Stimulated activated CD4-positive, alpha-beta T cell treated with anti-CD3 and anti-CD28 coated beads, Interleukin-1b, Interleukin-23, amount 100 ng/mL, for 4 hours (primary cell): Measurements from ENCODE around the gene DGCR6.
"Not testable (repeated sequence)": the region's sequence is repeated elsewhere in the genome, so short reads cannot be mapped to it uniquely, and the experiment has no call there.

Source experiments
- DNase-seq, 2 donors: peaks; one replicate each; pipeline ENCODE4 v3.0.0-alpha.2; 2020; ENCODE audit warnings: low read depth in 2 of 2

The DGCR6 gene

DNA sequence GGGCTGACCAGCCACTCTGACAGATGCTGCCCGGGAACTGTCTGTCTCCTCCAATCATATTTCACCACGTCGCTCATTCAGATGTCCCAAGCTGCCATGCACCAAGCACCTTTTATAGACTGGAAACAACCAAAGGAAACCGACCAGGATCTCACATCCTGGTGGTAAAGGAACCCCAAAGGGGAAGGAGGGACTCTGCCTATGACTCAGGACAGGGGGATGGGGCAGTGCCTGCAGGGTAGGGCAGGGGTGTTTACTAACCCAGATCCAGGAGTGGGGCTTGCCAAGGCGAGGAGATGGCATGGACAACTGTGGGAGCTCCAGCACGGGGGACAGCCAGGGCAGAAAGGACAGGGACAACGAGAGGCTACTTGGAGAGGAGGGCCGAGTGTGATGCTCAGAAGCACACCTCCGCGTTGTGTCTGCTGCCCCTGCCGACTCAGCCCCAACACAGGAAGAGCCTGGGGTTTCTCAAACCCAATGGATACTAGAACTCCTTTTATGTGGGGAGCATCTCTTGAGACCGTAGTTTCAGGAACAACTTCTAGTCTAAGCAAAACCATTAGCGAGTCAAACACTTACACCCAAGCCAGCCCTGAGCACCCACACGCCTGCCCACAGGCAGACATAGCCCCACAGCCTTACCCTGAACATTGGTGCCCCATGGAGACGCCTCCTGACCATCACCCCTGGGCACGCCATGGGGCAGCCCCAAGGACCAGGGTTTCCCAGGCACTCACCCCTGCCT, 26.0 kb downstream of the DGCR6 start:
- DNase-seq, result no peak

DNA sequence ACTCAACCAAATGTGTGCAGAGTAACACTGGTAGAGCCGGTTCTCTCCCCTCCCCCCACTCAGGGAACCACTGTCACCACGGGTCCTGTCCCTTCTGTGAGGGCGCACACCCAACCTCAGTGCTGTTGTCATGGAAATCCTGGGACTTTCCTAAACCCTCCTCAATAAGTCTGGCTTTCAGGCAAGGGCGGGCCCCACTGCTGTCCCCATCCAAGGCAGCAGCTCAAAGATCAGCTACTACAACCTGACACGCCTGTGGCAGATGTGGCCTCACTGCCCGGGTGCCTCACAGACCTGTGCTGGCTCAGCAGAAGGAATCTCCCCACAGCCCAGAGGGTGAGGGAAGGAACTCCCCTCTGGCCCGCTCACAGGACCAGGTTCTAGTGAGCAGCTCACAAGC, 27.8 kb downstream of the DGCR6 start:
- DNase-seq, result no peak

DNA sequence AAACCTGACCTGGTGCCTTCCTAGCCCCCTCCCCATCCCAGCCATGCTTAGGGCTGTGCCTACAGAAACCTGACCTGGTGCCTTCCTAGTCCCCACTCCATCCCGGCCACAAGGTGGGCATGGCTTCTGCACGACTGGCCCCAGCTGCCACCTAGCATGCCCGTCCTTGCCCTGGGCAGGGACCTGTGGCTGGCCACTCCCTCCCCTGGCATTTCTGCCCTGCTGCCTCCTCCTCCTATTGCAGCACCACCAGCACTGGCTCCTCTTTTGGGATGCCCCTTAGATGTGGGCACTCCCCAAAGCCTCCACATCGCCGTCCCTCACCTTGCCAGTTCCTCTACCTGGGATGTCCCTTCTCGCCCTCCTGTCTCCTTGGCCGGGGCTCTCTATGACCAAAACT, 28.6 kb downstream of the DGCR6 start:
- DNase-seq, result not testable (repeated sequence)

DNA sequence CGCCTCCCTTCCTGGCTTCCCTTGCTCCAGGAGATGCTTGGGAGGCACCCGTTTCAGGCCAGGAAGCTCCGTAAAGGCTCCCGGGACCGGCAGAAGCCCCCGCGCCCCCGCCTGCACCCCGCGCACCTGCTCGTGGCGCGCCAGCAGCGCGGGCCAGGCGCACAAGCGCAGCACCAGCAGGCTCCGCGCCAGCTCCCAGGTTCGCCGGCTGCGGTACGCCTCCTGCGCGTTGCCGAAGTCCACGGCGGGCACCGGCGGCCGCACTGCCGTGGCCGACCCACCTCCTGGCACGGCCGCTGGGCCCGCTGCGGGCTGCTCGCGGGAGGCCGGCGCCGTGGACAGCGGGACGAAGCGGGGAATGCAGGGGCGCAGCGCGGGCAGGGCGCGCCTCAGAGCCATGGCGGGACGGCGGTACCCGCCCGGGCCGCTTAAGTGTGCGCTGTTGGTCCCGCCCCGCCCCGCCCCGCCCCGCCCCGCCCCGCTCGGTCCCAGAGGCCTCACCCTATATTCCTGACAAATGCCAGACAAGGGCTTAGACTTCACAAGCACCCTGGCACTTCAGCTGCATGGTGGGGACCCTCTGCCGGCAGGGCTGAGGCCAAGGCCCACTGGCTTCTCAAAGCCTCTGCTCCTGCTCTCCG, 29.9 kb downstream of the DGCR6 start, which contains the start of gene PRODH:
TSS of gene PRODH (minus strand) at position 405 of the 641 bp plus-strand sequence. CDS start at position 399, 6 bp downstream.
- DNase-seq, result no peak

DNA sequence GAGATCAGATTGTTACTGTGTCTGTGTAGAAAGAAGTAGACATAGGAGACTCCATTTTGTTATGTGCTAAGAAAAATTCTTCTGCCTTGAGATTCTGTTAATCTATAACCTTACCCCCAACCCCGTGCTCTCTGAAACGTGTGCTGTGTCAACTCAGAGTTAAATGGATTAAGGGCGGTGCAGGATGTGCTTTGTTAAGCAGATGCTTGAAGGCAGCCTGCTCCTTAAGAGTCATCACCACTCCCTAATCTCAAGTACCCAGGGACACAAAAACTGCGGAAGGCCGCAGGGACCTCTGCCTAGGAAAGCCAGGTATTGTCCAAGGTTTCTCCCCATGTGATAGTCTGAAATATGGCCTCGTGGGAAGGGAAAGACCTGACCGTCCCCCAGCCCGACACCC, 32.6 kb downstream of the DGCR6 start:
- not testable (repeated sequence) for DNase-seq

DNA sequence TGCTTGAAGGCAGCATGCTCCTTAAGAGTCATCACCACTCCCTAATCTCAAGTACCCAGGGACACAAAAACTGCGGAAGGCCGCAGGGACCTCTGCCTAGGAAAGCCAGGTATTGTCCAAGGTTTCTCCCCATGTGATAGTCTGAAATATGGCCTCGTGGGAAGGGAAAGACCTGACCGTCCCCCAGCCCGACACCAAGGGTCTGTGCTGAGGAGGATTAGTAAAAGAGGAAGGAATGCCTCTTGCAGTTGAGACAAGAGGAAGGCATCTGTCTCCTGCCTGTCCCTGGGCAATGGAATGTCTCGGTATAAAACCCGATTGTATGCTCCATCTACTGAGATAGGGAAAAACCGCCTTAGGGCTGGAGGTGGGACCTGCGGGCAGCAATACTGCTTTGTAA, 41.0 kb downstream of the DGCR6 start:
- DNase-seq, result not testable (repeated sequence)

DNA sequence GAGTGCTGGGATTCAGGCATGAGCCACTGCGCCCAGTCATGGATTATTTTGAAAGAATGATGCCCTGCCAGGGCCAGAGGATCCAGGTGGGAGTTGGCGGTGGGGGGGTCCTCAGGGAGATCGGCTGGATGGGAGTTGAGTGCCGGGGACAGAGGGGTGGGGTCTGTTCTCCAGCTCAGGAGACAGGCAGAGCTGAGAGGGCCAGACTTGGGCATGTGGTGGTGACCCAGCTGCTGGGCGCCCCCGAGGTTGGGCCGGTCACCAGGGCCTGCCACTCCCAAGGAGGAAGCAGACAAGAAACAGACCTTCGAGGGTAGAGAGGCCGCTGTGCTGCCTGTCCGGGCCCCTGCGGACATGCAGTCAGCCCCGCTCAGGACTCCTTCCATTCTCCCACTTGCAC, 41.8 kb downstream of the DGCR6 start:
- no peak for DNase-seq

DNA sequence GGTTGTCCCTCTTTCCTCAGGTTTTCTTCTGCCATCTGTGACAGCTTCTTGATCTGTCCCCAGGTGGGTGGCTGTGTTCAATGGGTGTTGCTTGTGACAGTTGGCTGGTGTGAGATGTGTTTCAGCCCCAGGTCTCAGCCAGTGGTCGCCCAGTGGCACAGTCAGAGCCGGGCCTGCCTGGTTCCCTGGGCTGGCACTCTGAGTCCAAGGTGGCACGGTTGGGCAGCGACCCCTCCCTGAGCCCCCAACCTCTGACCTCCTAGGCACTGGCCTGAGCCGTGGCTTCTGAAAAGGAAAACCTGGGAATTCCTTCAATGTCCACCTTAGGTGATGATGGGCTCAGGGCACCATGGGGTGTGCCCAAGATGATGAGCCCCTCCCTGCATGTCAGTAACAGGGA, 44.0 kb downstream of the DGCR6 start:
- no peak for DNase-seq

DNA sequence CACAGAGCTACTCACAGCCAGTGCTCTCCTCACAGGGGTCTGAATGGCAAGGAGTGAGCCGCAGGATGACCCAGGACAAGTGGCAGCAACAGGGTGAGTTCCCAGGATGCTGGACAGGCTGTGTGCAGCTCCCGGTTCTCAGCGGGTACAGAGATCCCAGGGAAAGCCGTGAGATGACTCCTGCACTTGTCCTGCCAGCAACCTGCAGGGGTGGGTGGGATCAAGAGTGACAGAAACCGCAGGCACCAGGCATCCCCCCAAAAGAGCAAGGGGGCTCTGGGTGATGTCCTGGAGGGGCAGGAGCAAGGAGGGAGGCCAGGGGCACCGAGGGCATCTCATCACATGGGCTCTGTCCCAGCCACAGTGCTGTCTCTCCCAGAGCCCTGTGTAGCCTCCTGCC, 45.9 kb downstream of the DGCR6 start:
- DNase-seq, result no peak

DNA sequence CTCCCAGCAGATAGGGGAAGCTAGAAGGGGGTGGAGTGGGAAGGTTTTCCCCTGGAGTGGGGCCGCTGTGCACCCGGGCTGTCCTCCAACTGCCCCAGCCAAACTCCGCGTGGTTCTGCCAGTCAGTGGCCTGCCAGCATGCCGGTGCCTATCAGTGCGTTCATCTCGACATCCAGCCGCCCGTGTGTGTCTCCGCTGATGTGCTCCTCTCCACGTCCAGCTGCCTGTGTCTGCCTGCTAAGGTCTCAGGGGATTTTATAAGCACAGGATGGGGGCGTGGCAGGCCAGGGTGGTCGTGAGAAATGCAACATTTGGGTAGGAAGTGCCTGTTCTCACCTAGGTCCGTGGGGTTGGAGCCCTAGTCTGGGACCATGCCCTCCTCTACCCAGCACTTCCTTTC, 47.0 kb downstream of the DGCR6 start:
- DNase-seq, result not testable (repeated sequence)

DNA sequence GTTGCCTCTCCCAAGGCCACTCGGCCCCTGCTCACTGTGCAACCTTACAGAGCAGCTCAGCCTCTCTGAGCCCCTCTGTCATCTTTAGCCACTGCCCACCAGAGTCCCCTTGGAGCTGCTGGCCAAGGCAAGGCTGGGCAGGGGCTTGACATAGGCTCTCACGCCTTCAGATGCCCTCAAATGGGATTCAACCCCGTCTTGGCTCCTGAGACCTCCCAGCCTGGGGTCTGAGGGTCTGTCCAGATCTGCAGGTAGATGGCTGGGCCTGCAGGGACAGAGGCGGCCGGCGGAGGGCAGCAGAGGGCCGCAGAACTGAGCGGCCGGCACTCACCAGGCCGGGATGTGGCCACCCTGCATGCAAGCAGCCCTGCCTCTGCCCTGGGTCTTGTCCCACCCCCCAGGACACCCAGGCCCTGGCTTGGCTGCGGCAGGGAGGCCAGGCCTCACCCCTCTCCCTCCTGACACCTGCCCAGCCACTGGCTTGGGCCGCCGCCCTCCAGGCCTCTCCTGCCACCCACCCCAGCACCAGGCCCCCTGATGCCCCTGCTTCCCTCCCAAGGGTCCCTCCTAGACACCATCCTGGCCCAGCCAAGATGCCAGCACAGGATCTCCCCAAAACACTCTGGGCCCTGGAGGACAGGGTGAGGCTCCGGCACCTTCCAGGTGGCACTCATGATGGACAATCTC, 48.3 kb downstream of the DGCR6 start:
- DNase-seq, result peak; percentile 28 to 54

DNA sequence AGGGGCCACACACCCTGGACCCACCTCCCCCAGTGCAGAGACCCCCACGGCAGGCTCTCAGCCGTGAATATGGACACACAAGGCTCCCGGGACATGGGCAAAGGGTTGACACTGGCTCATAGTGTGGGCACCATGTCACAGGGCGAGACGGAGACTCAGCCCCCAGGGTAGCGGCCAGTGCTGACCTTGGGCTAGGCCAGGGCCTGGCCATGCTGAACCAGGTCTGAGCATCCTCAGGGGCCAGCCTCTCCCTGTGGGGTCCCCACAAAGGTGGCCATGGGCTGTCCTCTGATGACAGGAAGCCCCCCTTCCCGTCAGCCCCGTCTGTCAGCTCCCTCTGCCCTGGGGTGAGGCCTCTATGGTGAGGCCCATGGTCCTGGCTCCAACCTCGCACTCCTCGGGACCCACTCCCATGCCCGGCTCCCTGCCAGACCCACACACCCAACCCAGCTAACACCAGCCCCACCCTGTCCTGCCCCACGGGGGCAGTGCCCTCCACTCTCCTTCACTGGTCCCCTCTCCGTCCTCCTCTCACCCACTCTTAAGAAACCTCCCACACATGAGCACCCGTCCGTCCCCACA, 49.0 kb downstream of the DGCR6 start:
- DNase-seq, result no peak

DNA sequence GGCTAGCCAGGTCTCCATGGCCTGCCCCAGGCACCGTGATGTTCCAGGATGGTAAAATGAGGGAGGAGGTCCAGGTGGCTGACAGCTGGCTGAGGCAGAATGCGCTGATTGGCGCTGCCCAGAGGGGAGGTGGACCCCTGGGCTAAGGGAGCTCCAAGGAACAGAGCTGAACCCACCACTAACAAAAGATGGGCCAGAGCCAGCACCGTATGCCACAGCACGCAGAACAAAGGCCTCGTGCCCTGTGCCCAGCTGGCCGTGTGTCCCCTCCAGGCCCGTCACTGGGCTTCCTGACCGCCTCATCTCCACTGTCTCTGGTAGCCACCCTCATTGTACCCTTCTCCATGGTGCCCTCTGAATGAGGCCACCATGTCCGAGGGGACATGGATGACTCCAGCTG, 49.6 kb downstream of the DGCR6 start:
- no peak for DNase-seq

DNA sequence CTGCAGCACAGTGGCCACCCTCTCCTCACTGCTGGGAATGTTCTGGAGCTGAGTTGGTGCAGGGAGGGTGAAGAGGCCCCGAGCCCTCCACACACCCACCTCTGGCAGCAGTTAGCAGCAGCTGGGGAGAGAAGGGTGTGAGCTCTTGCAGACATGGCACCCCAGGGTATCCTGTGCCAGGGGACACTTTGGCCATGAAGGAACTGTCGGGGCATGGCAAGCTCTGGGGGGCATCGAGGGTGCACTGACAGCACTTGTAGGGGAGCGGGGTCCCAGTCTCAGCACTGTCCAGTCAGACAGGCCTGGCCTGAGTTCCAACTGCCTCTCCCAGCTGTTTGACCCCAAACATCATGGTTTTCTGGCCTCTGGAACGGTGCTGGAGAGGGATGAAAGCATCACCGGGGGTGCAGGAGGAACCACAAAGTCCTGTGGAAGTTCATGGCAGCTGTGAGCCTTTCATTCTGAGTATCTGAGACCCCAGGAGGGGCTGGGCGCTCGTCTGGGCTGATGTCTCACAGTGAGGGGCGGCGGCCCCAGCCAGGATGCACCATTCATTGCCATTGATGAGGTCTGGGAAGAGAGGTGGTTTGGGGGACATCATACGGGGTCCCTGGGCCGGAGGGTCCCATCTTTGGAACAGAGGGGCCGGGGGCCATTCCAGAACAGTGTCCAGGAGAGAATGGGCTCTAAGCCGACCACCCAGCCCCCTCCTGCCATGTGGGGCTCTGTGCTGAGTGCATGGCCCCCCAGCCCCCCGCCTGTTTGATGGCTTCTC, 50.2 kb downstream of the DGCR6 start:
- not testable (repeated sequence) for DNase-seq

DNA sequence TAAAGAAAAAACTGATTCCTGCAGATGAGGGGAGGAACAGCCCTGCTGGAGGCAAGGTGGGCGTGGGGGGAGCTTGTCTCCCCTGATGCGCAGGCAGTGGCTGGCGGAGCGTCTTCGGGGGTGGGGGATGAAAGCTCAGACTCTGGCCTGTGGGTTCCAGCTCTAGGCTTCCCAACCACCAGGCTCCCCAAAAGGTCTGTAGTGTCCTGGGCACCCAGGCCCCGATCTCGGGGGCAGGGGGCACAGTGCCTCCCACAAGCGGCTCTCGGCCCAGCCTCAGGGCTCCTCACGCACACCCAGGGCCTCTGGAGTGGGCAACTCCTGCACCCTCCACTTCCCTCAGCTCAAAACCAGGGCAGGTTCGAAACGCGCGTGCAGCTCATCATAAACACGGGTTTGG, 50.8 kb downstream of the DGCR6 start:
- DNase-seq, result not testable (repeated sequence)

DNA sequence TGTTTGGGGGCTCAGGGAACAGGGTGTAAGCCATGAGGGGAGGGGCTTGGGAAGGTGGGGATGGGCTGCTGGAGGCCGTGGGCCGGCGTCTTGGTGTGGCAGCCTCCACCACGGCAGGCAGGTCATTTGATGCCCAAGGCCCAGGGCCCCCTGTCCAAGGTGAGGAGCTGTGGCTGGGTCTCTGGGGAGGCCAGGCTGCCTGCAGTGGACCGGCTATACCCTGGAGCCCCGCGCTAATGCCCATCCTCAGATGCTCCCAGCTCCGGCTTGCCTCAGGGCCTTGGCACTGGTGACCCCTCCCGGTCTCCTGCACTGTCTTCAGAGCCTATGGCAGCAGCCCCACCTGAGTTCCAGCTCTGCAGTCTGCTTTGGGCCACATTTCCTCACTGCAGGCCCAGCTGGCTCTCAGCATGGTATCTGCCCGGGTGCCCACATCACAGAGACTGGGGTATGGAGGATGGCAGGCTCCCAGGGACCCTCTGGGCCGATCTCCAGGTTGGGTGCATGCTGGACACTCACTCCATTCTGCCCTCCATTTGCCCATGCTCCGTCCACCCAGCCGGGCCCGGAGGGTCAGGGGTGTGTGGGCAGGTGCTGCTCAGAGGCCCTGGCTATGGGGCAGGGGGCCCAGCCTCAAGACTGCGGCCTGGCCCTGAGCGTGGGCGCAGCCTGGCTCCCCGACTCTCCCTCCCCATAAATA, 51.7 kb downstream of the DGCR6 start:
- DNase-seq, result not testable (repeated sequence)

DNA sequence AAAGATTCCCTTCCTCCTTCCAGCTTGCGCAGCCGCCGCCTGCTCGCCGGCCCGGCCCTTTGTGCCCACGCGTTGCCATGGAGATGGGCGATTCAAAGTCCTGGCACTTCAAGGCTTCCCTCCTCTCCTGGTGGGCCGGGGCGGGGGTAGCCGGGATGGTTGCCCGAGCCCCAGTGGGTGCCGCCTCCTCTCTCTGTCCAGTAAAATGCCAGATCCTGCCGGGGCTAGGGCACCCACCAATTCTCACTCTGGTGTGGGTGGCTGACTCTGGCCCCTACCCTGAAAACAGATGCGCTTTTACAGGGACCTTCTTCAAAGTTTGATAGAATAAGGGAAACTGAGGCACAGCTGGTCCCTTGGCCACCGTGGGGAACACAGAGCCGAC, 52.2 kb downstream of the DGCR6 start:
- DNase-seq, result not testable (repeated sequence)

DNA sequence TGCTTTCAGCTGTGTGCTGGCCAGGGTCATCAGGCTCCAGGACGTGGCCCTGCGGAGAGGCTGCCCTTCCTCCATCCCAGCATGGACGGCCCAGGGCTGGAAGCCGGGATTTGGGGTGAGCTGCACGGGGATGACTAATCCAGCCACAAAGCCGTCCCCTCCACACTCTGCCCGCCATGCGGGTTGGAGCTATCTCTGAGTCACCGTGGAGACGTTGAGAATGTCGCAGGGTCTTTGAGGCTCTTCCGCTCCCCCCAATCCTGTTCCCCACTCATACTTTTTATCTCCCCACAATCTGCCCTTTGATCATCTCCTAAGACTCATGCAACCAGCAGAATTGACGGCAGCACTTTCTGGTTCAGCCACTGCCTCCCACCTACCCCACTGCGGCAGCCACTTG, 52.6 kb downstream of the DGCR6 start:
- DNase-seq, result not testable (repeated sequence)

DNA sequence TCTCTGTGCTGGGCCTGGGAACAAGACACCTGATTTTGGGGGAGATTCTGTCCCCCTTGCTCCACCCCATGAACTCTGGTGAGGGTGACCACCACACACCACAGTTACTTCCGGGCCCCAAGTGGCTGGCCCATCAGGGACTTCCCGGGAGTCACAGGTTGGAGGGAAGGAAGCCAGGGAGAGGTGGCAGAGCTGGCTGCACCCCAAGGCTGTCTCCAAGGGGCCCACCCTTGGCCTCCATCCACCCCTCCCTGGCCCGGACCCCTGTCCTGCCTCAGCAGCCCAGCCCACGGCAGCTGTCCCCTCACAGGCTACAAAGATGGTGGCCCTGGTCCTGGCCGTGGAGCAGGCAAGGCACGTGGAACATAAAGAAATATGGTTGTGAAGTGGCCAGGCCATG, 53.1 kb downstream of the DGCR6 start:
- not testable (repeated sequence) for DNase-seq

DNA sequence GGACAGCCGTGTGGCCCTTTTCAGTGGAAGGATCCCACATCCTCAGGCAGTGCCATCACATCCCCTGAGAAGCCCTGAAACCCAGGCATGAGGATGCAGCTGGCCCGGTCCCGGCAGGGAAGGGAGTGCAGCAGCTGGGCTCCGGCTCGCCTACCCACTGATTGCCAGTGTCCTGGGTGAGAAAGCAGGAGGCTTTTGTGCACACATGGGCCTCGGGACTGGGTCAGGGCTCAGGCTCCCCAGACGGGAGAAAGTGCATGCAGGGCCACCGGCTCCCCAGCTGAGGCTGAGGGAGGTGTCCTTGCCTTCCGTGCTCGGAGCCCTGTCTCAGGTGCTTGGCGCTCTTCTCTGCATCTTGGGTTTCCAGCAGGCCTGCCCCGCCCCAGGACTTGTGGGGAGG, 53.6 kb downstream of the DGCR6 start:
- not testable (repeated sequence) for DNase-seq
